GM12892 (cell line): ENCODE results near the gene TBXA2R.

Experiments used
- POLR2A ChIP-seq: IDR thresholded peaks from 2 replicates; pipeline ENCODE4 v1.6.1; 2011; ENCODE audit warnings: low read depth, low read length, control low read depth
- POLR2AphosphoS5 ChIP-seq: IDR thresholded peaks from 2 replicates; pipeline ENCODE4 v1.6.1; 2011; ENCODE audit warnings: low read depth, low read length, control low read depth

GRCh38 chr19:3632739-3633558 lies 26.3 kb upstream of the TBXA2R start:
- TF ChIP-seq POLR2AphosphoS5 = no peak
- no peak for TF ChIP-seq POLR2A
